Loucy (cell line): ENCODE data around the gene ATXN7L1.

Source experiments
- H2AFZ ChIP-seq: fragments of 200-600 bp; sonication (generic); 2 replicates; pipeline ENCODE4 v1.6.0; 2016; ENCODE audit warnings: antibody characterized with exemption, mild to moderate bottlenecking, low read length, moderate library complexity
- H3F3A ChIP-seq: fragments of 200-600 bp; 2 replicates; pipeline ENCODE4 v1.6.0; 2016; ENCODE audit warnings: antibody characterized with exemption, low read depth, mild to moderate bottlenecking
- H3K27me3 ChIP-seq: fragments of 200-600 bp; sonication (generic); 2 replicates; pipeline ENCODE4 v1.6.1; 2014; ENCODE audit warnings: low read length, mild to moderate bottlenecking; ENCODE audit not compliant: insufficient read depth, poor library complexity, severe bottlenecking
- H3K36me3 ChIP-seq: fragments of 200-600 bp; sonication (generic); 2 replicates; pipeline ENCODE4 v1.6.1; 2016; ENCODE audit warnings: low read length; ENCODE audit not compliant: insufficient read depth
- H3K4me1 ChIP-seq: fragments of 200-600 bp; sonication (generic); 2 replicates; pipeline ENCODE4 v1.5.1; 2014; ENCODE audit warnings: low read length, mild to moderate bottlenecking; ENCODE audit not compliant: insufficient read depth, poor library complexity, severe bottlenecking
- H3K4me2 ChIP-seq: fragments of 200-600 bp; sonication (generic); 2 replicates; pipeline ENCODE4 v1.6.0; 2014; ENCODE audit warnings: antibody characterized with exemption, low read length, low read depth, mild to moderate bottlenecking; ENCODE audit not compliant: poor library complexity, severe bottlenecking
- H3K4me3 ChIP-seq: fragments of 200-600 bp; sonication (generic); 2 replicates; pipeline ENCODE4 v1.5.1; 2014; ENCODE audit warnings: low read length, mild to moderate bottlenecking, mixed read lengths; ENCODE audit not compliant: poor library complexity, severe bottlenecking
- H3K79me2 ChIP-seq: fragments of 200-600 bp; sonication (generic); 2 replicates; pipeline ENCODE4 v1.6.1; 2014; ENCODE audit warnings: low read length; ENCODE audit not compliant: insufficient read depth
- H3K9ac ChIP-seq: fragments of 200-600 bp; sonication (generic); 2 replicates; pipeline ENCODE4 v1.6.0; 2014; ENCODE audit warnings: mild to moderate bottlenecking, low read depth, low read length, moderate library complexity; ENCODE audit not compliant: poor library complexity, severe bottlenecking
- H3K9me2 ChIP-seq: fragments of 200-600 bp; sonication (generic); replicated peaks from 2 replicates; pipeline ENCODE4 v1.6.1; 2016; ENCODE audit warnings: low read depth, low read length, mixed read lengths
- H3K9me3 ChIP-seq: fragments of 200-600 bp; sonication (generic); 2 replicates; pipeline ENCODE4 v1.6.1; 2014; ENCODE audit warnings: mild to moderate bottlenecking, antibody characterized with exemption, low read length, low read depth; ENCODE audit not compliant: insufficient read depth
- H4K20me1 ChIP-seq: fragments of 200-600 bp; sonication (generic); 2 replicates; pipeline ENCODE4 v1.6.0; 2014; ENCODE audit warnings: antibody characterized with exemption, low read length, mild to moderate bottlenecking; ENCODE audit not compliant: insufficient read depth, poor library complexity, severe bottlenecking
- CTCF ChIP-seq: fragments of 200-600 bp; sonication (generic); conservative IDR thresholded peaks from 2 replicates; pipeline ENCODE4 v1.5.1; 2014; ENCODE audit warnings: mild to moderate bottlenecking, antibody characterized with exemption, low read length
- EZH2phosphoT487 ChIP-seq: fragments of 200-600 bp; IDR thresholded peaks from 2 replicates; pipeline ENCODE4 v1.6.1; 2018; ENCODE audit warnings: antibody characterized with exemption, mild to moderate bottlenecking, moderate library complexity, borderline replicate concordance

Gene ATXN7L1

DNA sequence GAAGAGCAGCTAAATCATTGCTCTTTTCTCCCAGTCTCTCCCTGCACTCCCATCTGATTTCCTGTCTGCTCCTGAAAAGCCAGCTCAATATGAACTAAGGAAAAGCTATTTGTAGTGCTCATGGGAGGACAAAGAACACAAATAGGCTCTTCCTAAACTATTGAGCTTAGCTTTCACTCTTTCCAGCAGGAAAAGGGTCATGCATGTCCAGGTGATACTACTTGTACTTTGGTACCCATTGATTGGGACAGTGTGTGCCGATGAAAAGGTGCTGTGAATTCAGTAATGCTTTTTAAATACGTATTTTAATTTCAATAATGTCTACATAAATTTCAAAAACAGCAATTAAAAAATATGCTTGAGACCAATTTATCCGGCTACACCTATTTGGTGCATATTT is 37.5 kb upstream of the ATXN7L1 start:
- no peak overlapping the region for H2AFZ ChIP-seq
- TF ChIP-seq EZH2phosphoT487 (no peak), CTCF (no peak)
- H3K79me2 ChIP-seq = no peaks in the 10 kb centered on the region
- H3K4me1 ChIP-seq = no peaks in the 10 kb centered on the region
- H3K27me3 ChIP-seq = no peaks in the 10 kb centered on the region
- no peaks in the 10 kb centered on the region for H3F3A ChIP-seq
- H3K4me3 ChIP-seq = no peak overlapping the region
- H3K4me2 ChIP-seq = no peak overlapping the region
- H3K9me2 ChIP-seq = no peaks in the 10 kb centered on the region
- no peaks in the 10 kb centered on the region for H3K36me3 ChIP-seq
- H3K9me3 ChIP-seq = no peaks in the 10 kb centered on the region; the same call in 1 of the 2 replicates
- H4K20me1 ChIP-seq = no peaks in the 10 kb centered on the region
- no peak overlapping the region for H3K9ac ChIP-seq

- Histone ChIP-seq H3K79me2 (no peaks in the 10 kb centered on the region), H3K36me3 (no peaks in the 10 kb centered on the region), H2AFZ (no peak overlapping the region), H4K20me1 (no peaks in the 10 kb centered on the region), H3K9me3 (no peaks in the 10 kb centered on the region; the same call in 1 of the 2 replicates), H3K4me3 (no peak overlapping the region), H3K27me3 (no peaks in the 10 kb centered on the region), H3K9ac (no peak overlapping the region), H3K4me1 (no peaks in the 10 kb centered on the region), H3K9me2 (no peaks in the 10 kb centered on the region), H3F3A (no peaks in the 10 kb centered on the region), H3K4me2 (no peak overlapping the region)
- no peak for TF ChIP-seq EZH2phosphoT487
Observed at GRCh38 chr7:105911961-105912575, 35.7 kb upstream of the ATXN7L1 start.

DNA sequence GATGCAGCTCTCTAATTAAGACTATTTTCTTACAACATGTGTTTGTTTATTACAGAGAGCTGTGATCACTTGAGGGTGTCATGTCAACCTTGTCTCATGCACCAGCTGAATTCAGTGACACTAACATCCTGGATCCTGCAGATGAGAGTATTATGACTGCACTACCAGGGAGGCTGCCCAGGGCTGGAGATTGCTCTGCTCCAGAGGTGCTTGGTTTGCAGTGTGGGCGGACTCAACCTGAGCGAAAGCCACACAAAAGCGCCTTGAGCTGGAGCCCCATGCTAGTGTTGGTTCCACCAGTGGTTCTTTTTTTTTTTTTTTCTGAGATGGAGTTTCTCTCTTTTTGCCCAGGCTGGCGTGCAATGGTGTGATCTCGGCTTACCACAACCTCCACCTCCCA is 33.8 kb upstream of the ATXN7L1 start:
- no peak overlapping the region for H3K4me2 ChIP-seq
- no peak overlapping the region for H3K4me3 ChIP-seq
- H3K79me2 ChIP-seq = no peaks in the 10 kb centered on the region
- H3K9me3 ChIP-seq = no peaks in the 10 kb centered on the region; the same call in 1 of the 2 replicates
- H3K27me3 ChIP-seq = no peaks in the 10 kb centered on the region
- TF ChIP-seq EZH2phosphoT487 (no peak), CTCF (no peak)
- H3K9me2 ChIP-seq = no peaks in the 10 kb centered on the region
- no peaks in the 10 kb centered on the region for H3K4me1 ChIP-seq
- H2AFZ ChIP-seq = no peak overlapping the region
- H4K20me1 ChIP-seq = no peaks in the 10 kb centered on the region
- no peaks in the 10 kb centered on the region for H3F3A ChIP-seq
- no peak overlapping the region for H3K9ac ChIP-seq
- no peaks in the 10 kb centered on the region for H3K36me3 ChIP-seq

DNA sequence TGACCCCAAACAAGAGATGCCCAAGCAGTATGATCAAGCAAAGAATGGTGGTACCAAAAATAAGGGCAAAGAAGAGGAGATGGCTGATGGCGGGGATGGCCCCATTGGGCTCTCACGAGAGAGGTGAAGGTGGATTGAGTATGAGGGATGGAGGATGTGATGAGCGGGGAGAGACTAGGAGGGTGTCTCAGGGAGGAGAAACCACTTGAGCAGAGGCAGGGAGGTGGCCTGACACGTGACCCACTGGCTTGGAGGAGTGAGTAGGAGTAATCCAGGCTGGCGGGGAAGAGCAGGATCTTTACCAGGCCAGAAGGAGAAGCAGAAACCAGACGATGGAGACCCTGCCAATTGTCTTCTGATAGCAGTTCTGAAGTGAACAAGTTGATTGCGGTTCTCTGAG is 33.3 kb upstream of the ATXN7L1 start:
- no peaks in the 10 kb centered on the region for H3K36me3 ChIP-seq
- H3K27me3 ChIP-seq = no peaks in the 10 kb centered on the region
- TF ChIP-seq CTCF = no peak
- no peak overlapping the region for H3K4me3 ChIP-seq
- no peak overlapping the region for H3K4me2 ChIP-seq
- no peak overlapping the region for H2AFZ ChIP-seq
- H3K4me1 ChIP-seq = no peaks in the 10 kb centered on the region
- no peaks in the 10 kb centered on the region for H3K79me2 ChIP-seq
- H3K9ac ChIP-seq = no peak overlapping the region
- no peaks in the 10 kb centered on the region; the same call in 1 of the 2 replicates for H3K9me3 ChIP-seq
- no peaks in the 10 kb centered on the region for H3K9me2 ChIP-seq
- no peaks in the 10 kb centered on the region for H4K20me1 ChIP-seq
- no peaks in the 10 kb centered on the region for H3F3A ChIP-seq
